Loucy (cell line): ENCODE data around the gene ANKRD34A.

ENCODE experiments used
- H2AFZ ChIP-seq: fragments of 200-600 bp; sonication (generic); 2 replicates; pipeline ENCODE4 v1.6.0; 2016; ENCODE audit warnings: antibody characterized with exemption, mild to moderate bottlenecking, low read length, moderate library complexity
- H3F3A ChIP-seq: fragments of 200-600 bp; 2 replicates; pipeline ENCODE4 v1.6.0; 2016; ENCODE audit warnings: antibody characterized with exemption, low read depth, mild to moderate bottlenecking
- H3K27me3 ChIP-seq: fragments of 200-600 bp; sonication (generic); 2 replicates; pipeline ENCODE4 v1.6.1; 2014; ENCODE audit warnings: low read length, mild to moderate bottlenecking; ENCODE audit not compliant: insufficient read depth, poor library complexity, severe bottlenecking
- H3K36me3 ChIP-seq: fragments of 200-600 bp; sonication (generic); 2 replicates; pipeline ENCODE4 v1.6.1; 2016; ENCODE audit warnings: low read length; ENCODE audit not compliant: insufficient read depth
- H3K4me1 ChIP-seq: fragments of 200-600 bp; sonication (generic); 2 replicates; pipeline ENCODE4 v1.5.1; 2014; ENCODE audit warnings: low read length, mild to moderate bottlenecking; ENCODE audit not compliant: insufficient read depth, poor library complexity, severe bottlenecking
- H3K4me2 ChIP-seq: fragments of 200-600 bp; sonication (generic); 2 replicates; pipeline ENCODE4 v1.6.0; 2014; ENCODE audit warnings: antibody characterized with exemption, low read length, low read depth, mild to moderate bottlenecking; ENCODE audit not compliant: poor library complexity, severe bottlenecking
- H3K4me3 ChIP-seq: fragments of 200-600 bp; sonication (generic); 2 replicates; pipeline ENCODE4 v1.5.1; 2014; ENCODE audit warnings: low read length, mild to moderate bottlenecking, mixed read lengths; ENCODE audit not compliant: poor library complexity, severe bottlenecking
- H3K79me2 ChIP-seq: fragments of 200-600 bp; sonication (generic); 2 replicates; pipeline ENCODE4 v1.6.1; 2014; ENCODE audit warnings: low read length; ENCODE audit not compliant: insufficient read depth
- H3K9ac ChIP-seq: fragments of 200-600 bp; sonication (generic); 2 replicates; pipeline ENCODE4 v1.6.0; 2014; ENCODE audit warnings: mild to moderate bottlenecking, low read depth, low read length, moderate library complexity; ENCODE audit not compliant: poor library complexity, severe bottlenecking
- H3K9me2 ChIP-seq: fragments of 200-600 bp; sonication (generic); replicated peaks from 2 replicates; pipeline ENCODE4 v1.6.1; 2016; ENCODE audit warnings: low read depth, low read length, mixed read lengths
- H3K9me3 ChIP-seq: fragments of 200-600 bp; sonication (generic); 2 replicates; pipeline ENCODE4 v1.6.1; 2014; ENCODE audit warnings: mild to moderate bottlenecking, antibody characterized with exemption, low read length, low read depth; ENCODE audit not compliant: insufficient read depth
- H4K20me1 ChIP-seq: fragments of 200-600 bp; sonication (generic); 2 replicates; pipeline ENCODE4 v1.6.0; 2014; ENCODE audit warnings: antibody characterized with exemption, low read length, mild to moderate bottlenecking; ENCODE audit not compliant: insufficient read depth, poor library complexity, severe bottlenecking
- CTCF ChIP-seq: fragments of 200-600 bp; sonication (generic); conservative IDR thresholded peaks from 2 replicates; pipeline ENCODE4 v1.5.1; 2014; ENCODE audit warnings: mild to moderate bottlenecking, antibody characterized with exemption, low read length
- EZH2phosphoT487 ChIP-seq: fragments of 200-600 bp; IDR thresholded peaks from 2 replicates; pipeline ENCODE4 v1.6.1; 2018; ENCODE audit warnings: antibody characterized with exemption, mild to moderate bottlenecking, moderate library complexity, borderline replicate concordance

The ANKRD34A gene

GRCh38 chr1:145996433-145997015 is 32.1 kb upstream of the ANKRD34A start, which contains the start of gene TXNIP:
TSS of gene TXNIP (minus strand) at chr1:145996579. CDS start at chr1:145996266, 313 bp downstream.
- no peak within 1 kb of the TSS for H2AFZ ChIP-seq
- H3F3A ChIP-seq = peaks cover 13% of the 10 kb centered on the region; the same call in 1 of the 2 replicates
- H3K4me3 ChIP-seq = peak within 1 kb of the TSS; percentile 98
- H3K9ac ChIP-seq = peak within 1 kb of the TSS; percentile 100
- peak within 1 kb of the TSS; percentile 91 for H3K4me2 ChIP-seq
- no peak for TF ChIP-seq CTCF
- no peak for TF ChIP-seq EZH2phosphoT487
- H3K27me3 ChIP-seq = peaks cover 9% of the 10 kb centered on the region
- H3K36me3 ChIP-seq = peaks cover 29% of the 10 kb centered on the region; the same call in 1 of the 2 replicates
- H3K9me2 ChIP-seq = no peaks in the 10 kb centered on the region
- peaks cover 39% of the 10 kb centered on the region for H3K4me1 ChIP-seq
- H4K20me1 ChIP-seq = peaks cover 43% of the 10 kb centered on the region
- peaks cover 51% of the 10 kb centered on the region for H3K79me2 ChIP-seq
- no peaks in the 10 kb centered on the region for H3K9me3 ChIP-seq

DNA sequence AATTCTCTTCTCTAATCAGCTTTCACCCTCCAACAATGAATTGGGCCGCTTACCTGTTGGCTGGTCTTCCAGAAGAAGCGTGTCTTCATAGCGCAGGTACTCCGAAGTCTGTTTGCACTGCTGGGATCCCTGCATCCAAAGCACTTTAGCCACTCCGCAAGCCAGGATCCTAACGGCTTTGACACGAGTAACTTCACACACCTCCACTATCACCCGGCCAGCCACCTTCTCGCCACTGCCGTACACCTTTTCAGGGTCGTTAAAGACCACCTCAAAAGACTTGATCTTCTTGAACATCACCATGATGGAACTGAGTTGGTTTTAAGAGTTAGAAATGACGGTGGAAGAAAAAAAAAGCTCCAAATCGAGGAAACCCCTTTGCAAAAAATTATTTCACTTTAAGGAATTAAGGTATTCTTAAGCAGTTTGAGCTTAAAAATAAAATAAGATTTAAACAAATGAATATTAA is 31.6 kb upstream of the ANKRD34A start:
- H3K4me1 ChIP-seq = peaks cover 39% of the 10 kb centered on the region
- peaks cover 43% of the 10 kb centered on the region for H4K20me1 ChIP-seq
- no peak overlapping the region for H2AFZ ChIP-seq

DNA sequence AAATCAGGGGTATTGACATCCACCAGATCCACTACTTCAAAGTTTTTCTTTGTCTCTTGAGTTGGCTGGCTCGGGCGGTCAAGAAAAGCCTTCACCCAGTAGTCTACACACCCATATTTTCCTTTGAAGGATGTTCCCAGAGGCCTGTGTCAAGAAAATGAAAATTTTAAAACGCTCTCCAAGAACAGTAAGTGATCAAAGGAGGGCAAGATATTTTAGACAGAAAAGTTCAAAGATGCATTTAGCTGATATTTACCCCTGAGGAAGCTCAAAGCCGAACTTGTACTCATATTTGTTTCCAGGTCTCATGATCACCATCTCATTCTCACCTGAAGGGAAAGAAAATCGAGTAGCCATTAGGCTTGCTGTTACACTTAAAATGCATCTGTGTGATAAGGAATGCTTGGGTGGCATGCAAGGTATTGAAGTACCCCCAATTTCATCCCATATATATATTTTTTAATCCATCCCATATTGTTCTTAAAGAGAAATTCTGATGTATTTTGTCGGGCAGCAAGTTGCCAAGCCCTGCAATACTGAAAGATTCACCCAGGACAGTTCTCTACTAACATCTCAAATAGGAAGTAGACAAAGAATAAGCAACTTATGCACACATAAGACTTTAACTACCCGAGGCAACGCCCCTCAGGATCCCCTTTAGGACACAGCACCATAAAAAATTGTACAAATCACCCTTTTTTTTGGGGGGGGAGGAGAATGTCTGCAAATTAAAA is 30.9 kb upstream of the ANKRD34A start:
- Histone ChIP-seq H3K4me2 (peak overlapping the region; percentile 91), H3K36me3 (peaks cover 29% of the 10 kb centered on the region; the same call in 1 of the 2 replicates), H3K79me2 (peaks cover 51% of the 10 kb centered on the region), H3K9me2 (no peaks in the 10 kb centered on the region), H3K27me3 (peaks cover 9% of the 10 kb centered on the region), H3K9ac (peak overlapping the region; percentile 100), H4K20me1 (peaks cover 43% of the 10 kb centered on the region), H3K4me1 (peaks cover 39% of the 10 kb centered on the region), H2AFZ (no peak overlapping the region), H3K9me3 (no peaks in the 10 kb centered on the region), H3F3A (peaks cover 22% of the 10 kb centered on the region), H3K4me3 (peak overlapping the region; percentile 98)
- TF ChIP-seq CTCF = no peak
- TF ChIP-seq EZH2phosphoT487 = no peak

More for the DNA sequence above, 31.6 kb upstream of the ANKRD34A start:
- Histone ChIP-seq H3K9me2 (no peaks in the 10 kb centered on the region), H3K36me3 (peaks cover 29% of the 10 kb centered on the region; the same call in 1 of the 2 replicates), H3K27me3 (peaks cover 9% of the 10 kb centered on the region), H3K79me2 (peaks cover 51% of the 10 kb centered on the region), H3K4me3 (peak overlapping the region; percentile 98), H3K9ac (peak overlapping the region; percentile 100), H3K4me2 (peak overlapping the region; percentile 91), H3K9me3 (no peaks in the 10 kb centered on the region), H3F3A (peaks cover 16% of the 10 kb centered on the region)
- no peak for TF ChIP-seq CTCF
- no peak for TF ChIP-seq EZH2phosphoT487
